IMR-90 (cell line): ENCODE measurements around the gene PFKL. TPM values are rescaled to one million over a fixed set of nuclear protein-coding genes. Genes with fewer than 3 reads are reported as not detected.

Experiments used
- ATAC-seq: fragments of 200-7000 bp; cut with Tn5 transposase; 2 replicates; pipeline ENCODE4 v1.9.1; 2020; ENCODE audit warnings: low read depth, mild to moderate bottlenecking, moderate library complexity
- BruUV-seq: library from RNA; stranded (reverse); fragments of 400-500 nt; replicated peaks from 2 replicates; lab custom pipeline; 2021; lab: Mats Ljungman, UMichigan
- CTCF ChIA-PET: fragments of 300-600 bp; formaldehyde crosslinking; extraction: SDS; loops from one replicate; lab custom pipeline; 2021; ENCODE audit warnings: antibody characterized with exemption; lab: Yijun Ruan, JAX
- POLR2A ChIA-PET: fragments of 300-600 bp; sonication (Branson Sonifier 250); formaldehyde crosslinking; loops from one replicate; lab custom pipeline; 2022; ENCODE audit warnings: antibody characterized with exemption; ENCODE audit not compliant: unreplicated experiment; lab: Charles Lee
- DNase-seq: peaks from one replicate; pipeline ENCODE4 v3.0.0; 2013
- H2AFZ ChIP-seq: replicated peaks from 2 replicates; pipeline ENCODE3; 2013; ENCODE audit warnings: low read length, mild to moderate bottlenecking; ENCODE audit not compliant: poor library complexity
- H2AK5ac ChIP-seq: 2 replicates; pipeline ENCODE4 v1.6.1; 2013; ENCODE audit warnings: low read depth, low read length, inconsistent platforms
- H2AK9ac ChIP-seq: replicated peaks from 2 replicates; pipeline ENCODE3; 2013; ENCODE audit warnings: mild to moderate bottlenecking, low read depth, low read length, moderate library complexity; ENCODE audit not compliant: poor library complexity
- H2BK120ac ChIP-seq: 2 replicates; pipeline ENCODE4 v1.6.1; 2013; ENCODE audit warnings: low read depth, low read length, inconsistent platforms
- H2BK15ac ChIP-seq: 3 replicates; pipeline ENCODE4 v1.6.1; 2013; ENCODE audit warnings: low read depth, low read length, inconsistent platforms
- H2BK20ac ChIP-seq: 2 replicates; pipeline ENCODE4 v1.6.1; 2013; ENCODE audit warnings: low read depth, mild to moderate bottlenecking, inconsistent platforms, low read length, moderate library complexity
- H2BK5ac ChIP-seq: 2 replicates; pipeline ENCODE4 v1.6.1; 2013; ENCODE audit warnings: mild to moderate bottlenecking, low read depth, low read length, inconsistent platforms; ENCODE audit not compliant: poor library complexity, severe bottlenecking
- H3K14ac ChIP-seq: replicated peaks from 2 replicates; pipeline ENCODE4 v1.6.1; 2013; ENCODE audit warnings: low read depth, low read length, inconsistent platforms
- H3K18ac ChIP-seq: 2 replicates; pipeline ENCODE4 v1.6.1; 2013; ENCODE audit warnings: low read depth, low read length, control low read depth
- H3K23ac ChIP-seq: 2 replicates; pipeline ENCODE4 v1.6.1; 2013; ENCODE audit warnings: low read depth, low read length, inconsistent platforms
- H3K27ac ChIP-seq: 2 replicates; pipeline ENCODE4 v1.5.1; 2013; ENCODE audit warnings: mild to moderate bottlenecking, control low read depth, low read length; ENCODE audit not compliant: insufficient read depth
- H3K27me3 ChIP-seq: 2 replicates; pipeline ENCODE4 v1.6.1; 2013; ENCODE audit warnings: low read length; ENCODE audit not compliant: control insufficient read depth, insufficient read depth
- H3K36me3 ChIP-seq: 2 replicates; pipeline ENCODE4 v1.6.1; 2013; ENCODE audit warnings: low read length, mixed read lengths; ENCODE audit not compliant: control insufficient read depth, insufficient read depth
- H3K4ac ChIP-seq: 2 replicates; pipeline ENCODE4 v1.6.1; 2013; ENCODE audit warnings: low read depth, low read length, inconsistent platforms
- H3K4me1 ChIP-seq: 2 replicates; pipeline ENCODE4 v1.6.1; 2013; ENCODE audit warnings: low read length, mixed read lengths; ENCODE audit not compliant: control insufficient read depth, insufficient read depth
- H3K4me2 ChIP-seq: 2 replicates; pipeline ENCODE4 v1.6.1; 2013; ENCODE audit warnings: low read depth, mild to moderate bottlenecking, control low read depth, low read length, moderate library complexity
- H3K4me3 ChIP-seq: 2 replicates; pipeline ENCODE4 v1.5.1; 2013; ENCODE audit warnings: low read depth, mild to moderate bottlenecking, control low read depth, low read length, moderate library complexity; ENCODE audit not compliant: insufficient read depth
- H3K56ac ChIP-seq: 2 replicates; pipeline ENCODE4 v1.6.1; 2013; ENCODE audit warnings: low read length, inconsistent platforms; ENCODE audit not compliant: insufficient read depth; ENCODE audit errors: extremely low read depth
- H3K79me1 ChIP-seq, 2 experiments: 2 replicates each; pipeline ENCODE4 v1.6.1; 2013; ENCODE audit warnings: low read length in 2 of 2, inconsistent platforms in 1 of 2, low read depth in 1 of 2
- H3K9ac ChIP-seq: 2 replicates; pipeline ENCODE4 v1.6.1; 2013; ENCODE audit warnings: low read depth, low read length, control low read depth
- H3K9me1 ChIP-seq: 2 replicates; pipeline ENCODE4 v1.6.1; 2013; ENCODE audit warnings: low read length, inconsistent platforms; ENCODE audit not compliant: insufficient read depth
- H3K9me3 ChIP-seq: 2 replicates; pipeline ENCODE4 v1.6.1; 2013; ENCODE audit warnings: low read length; ENCODE audit not compliant: control insufficient read depth, insufficient read depth
- H4K20me1 ChIP-seq: 2 replicates; pipeline ENCODE4 v1.6.1; 2013; ENCODE audit warnings: low read length, inconsistent platforms; ENCODE audit not compliant: insufficient read depth
- H4K5ac ChIP-seq: 2 replicates; pipeline ENCODE4 v1.6.1; 2013; ENCODE audit warnings: mild to moderate bottlenecking, low read depth, low read length, control low read depth
- H4K8ac ChIP-seq, 2 experiments: 2 replicates each; pipeline ENCODE4 v1.6.1; 2013; ENCODE audit warnings: low read depth in 2 of 2, low read length in 2 of 2, control low read depth in 1 of 2, inconsistent platforms in 1 of 2
- H4K91ac ChIP-seq: 2 replicates; pipeline ENCODE4 v1.6.1; 2013; ENCODE audit warnings: low read depth, low read length, inconsistent platforms; ENCODE audit not compliant: insufficient read depth
- BHLHE40 ChIP-seq: fragments of 150-350 bp; IDR thresholded peaks from 2 replicates; pipeline ENCODE4 v1.6.1; 2016; ENCODE audit warnings: mild to moderate bottlenecking, low read depth, low read length
- CHD1 ChIP-seq: IDR thresholded peaks from 2 replicates; pipeline ENCODE4 v1.6.1; 2012; ENCODE audit warnings: low read depth, low read length, improper control_type of control experiment
- CTCF ChIP-seq: conservative IDR thresholded peaks from 2 replicates; pipeline ENCODE4 v1.5.1; 2012; ENCODE audit warnings: mild to moderate bottlenecking, low read depth, low read length, improper control_type of control experiment
- ELK1 ChIP-seq: fragments of 150-350 bp; IDR thresholded peaks from 2 replicates; pipeline ENCODE4 v1.6.1; 2016; ENCODE audit warnings: low read depth, mild to moderate bottlenecking, low read length, moderate library complexity, borderline replicate concordance
- MAZ ChIP-seq: IDR thresholded peaks from 2 replicates; pipeline ENCODE4 v1.6.1; 2012; ENCODE audit warnings: low read depth, mild to moderate bottlenecking, low read length, improper control_type of control experiment, moderate library complexity, borderline replicate concordance
- MXI1 ChIP-seq: IDR thresholded peaks from 2 replicates; pipeline ENCODE4 v1.6.1; 2012; ENCODE audit warnings: low read depth, mild to moderate bottlenecking, low read length, moderate library complexity, borderline replicate concordance
- RAD21 ChIP-seq: IDR thresholded peaks from 2 replicates; pipeline ENCODE4 v1.6.1; 2012; ENCODE audit warnings: low read length, improper control_type of control experiment
- RCOR1 ChIP-seq: IDR thresholded peaks from 2 replicates; pipeline ENCODE4 v1.6.1; 2012; ENCODE audit warnings: mild to moderate bottlenecking, low read length, improper control_type of control experiment; ENCODE audit not compliant: insufficient replicate concordance
- RFX5 ChIP-seq: IDR thresholded peaks from 2 replicates; pipeline ENCODE4 v1.8.0; 2012; ENCODE audit warnings: low read depth, mild to moderate bottlenecking, low read length, moderate library complexity
- WGBS, 2 experiments: methylation state at CpG; one replicate each; pipeline versions ENCODE4 v1.1.5 to v1.1.7; 2013; ENCODE audit warnings: missing lambda C conversion rate in 2 of 2; ENCODE audit not compliant: insufficient read length in 1 of 2; ENCODE audit errors: extremely low coverage in 2 of 2; 5-methylcytosine and 5-hydroxymethylcytosine counted together
- dilution Hi-C: fragments of 300-500 bp; cut with HindIII; formaldehyde crosslinking; loops from one replicate; pipeline ENCODE4 v1.14.3; 2018; ENCODE audit warnings: low sequenced_read_pairs; ENCODE audit not compliant: unreplicated experiment
- in situ Hi-C: fragments of 300-500 bp; cut with MboI; formaldehyde crosslinking; loops from 3 replicates; pipeline ENCODE4 v1.14.3; 2019; ENCODE audit warnings: low sequenced_read_pairs, inconsistent platforms, mixed read lengths
- intact Hi-C: fragments of 100-400 bp; cut with micrococcal nuclease; formaldehyde crosslinking; loops from 2 replicates; pipeline ENCODE4 v1.10.0; 2022
- polyA plus RNA-seq, 3 experiments: library from polyadenylated mRNA; depleted of rRNA; stranded (reverse); fragments of >200 nt; gene quantifications; 2 replicates each; pipeline ENCODE4 v1.2.3, GENCODE V29; 2012; ENCODE audit warnings: low replicate concordance in 1 of 3
- total RNA-seq: library from RNA; depleted of rRNA; stranded (reverse); fragments of >200 nt; gene quantifications from 2 replicates; pipeline ENCODE4 v1.2.3, GENCODE V29; 2012

PFKL gene
- total and polyA plus RNA-seq, 2 of the 4 experiments (the other 2 are of a cell fraction): 103 to 126 TPM

- Histone ChIP-seq H4K20me1 (no peaks in the 10 kb centered on the region), H2BK5ac (no peak overlapping the region), H3K4me1 (no peaks in the 10 kb centered on the region), H2AK5ac (no peak overlapping the region), H3K27me3 (peaks cover 10% of the 10 kb centered on the region; the same call in 1 of the 2 replicates), H3K14ac (no peak overlapping the region), H3K4ac (no peak overlapping the region), H3K9me1 (no peaks in the 10 kb centered on the region), H3K4me2 (no peak overlapping the region), H3K27ac (no peak overlapping the region), H2AK9ac (no peak overlapping the region), H4K5ac (no peak overlapping the region), H4K8ac (no peak overlapping the region), H2AFZ (no peak overlapping the region), H2BK20ac (no peak overlapping the region), H3K9me3 (no peaks in the 10 kb centered on the region), H3K4me3 (no peak overlapping the region), H3K36me3 (no peaks in the 10 kb centered on the region), H3K18ac (no peak overlapping the region), H3K9ac (no peak overlapping the region), H3K23ac (no peak overlapping the region), H3K79me1 (no peaks in the 10 kb centered on the region), H4K91ac (no peak overlapping the region), H2BK15ac (no peak overlapping the region), H2BK120ac (no peak overlapping the region), H3K56ac (no peak overlapping the region)
- no peak for TF ChIP-seq MXI1
- TF ChIP-seq MAZ: no peak
- TF ChIP-seq CHD1: no peak
- TF ChIP-seq RAD21: no peak
- TF ChIP-seq BHLHE40: no peak
- TF ChIP-seq CTCF: no peak
- TF ChIP-seq RFX5: no peak
- TF ChIP-seq RCOR1: no peak
- no peak for TF ChIP-seq ELK1
- DNase-seq: no peak
- in situ Hi-C loops: no loop called here
- 50% methylated on average over 1 of the region's 7 CpGs; no CpG with 5 or more reads in 1 of the 2 experiments for WGBS, 2 experiments
- BruUV-seq: no TSS peak
- intact Hi-C loops: no loop called here
- ATAC-seq: no peak
- ChIA-PET POLR2A (no interaction called here), CTCF (no interaction called here)
- dilution Hi-C loops: no loop called here
These were observed 26.8 kb upstream of the PFKL start for GRCh38 chr21:44273046-44273445.
